Umbilical cord (tissue), 2 donors: ENCODE results near the gene NFIA. TPM values are rescaled to one million over a fixed set of nuclear protein-coding genes. Genes with fewer than 3 reads are reported as not detected.

Experiments
- DNase-seq: peaks from one replicate; pipeline ENCODE4 v3.0.0-alpha.2; 2015; ENCODE audit warnings: low spot score
- total RNA-seq: library from RNA; depleted of rRNA; stranded (reverse); fragments of >200 nt; gene quantifications from one replicate; pipeline ENCODE4 v1.2.3, GENCODE V29; 2014; ENCODE audit warnings: low replicate concordance; ENCODE audit not compliant: insufficient read depth

The NFIA gene
- total RNA-seq, 1 donor from 2014 or later, result 23.6 TPM

DNA sequence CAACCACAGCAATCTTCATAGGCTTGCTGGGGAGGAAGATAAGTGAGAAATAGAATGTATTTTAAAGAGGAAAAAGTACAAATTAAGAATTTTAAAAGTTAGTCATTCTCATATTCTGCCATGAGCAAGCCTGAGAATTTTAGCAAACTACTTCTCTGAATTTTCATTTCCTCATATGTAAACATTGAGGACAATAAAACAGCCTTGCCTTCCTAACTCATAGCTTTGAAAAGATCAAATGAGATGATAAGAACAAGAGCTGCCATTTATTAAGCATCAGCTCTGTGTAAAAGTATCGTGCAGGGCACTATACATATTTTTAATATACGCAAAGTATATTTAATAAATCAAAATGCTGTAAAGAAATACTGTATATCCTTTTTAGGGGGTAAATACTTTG, 286.0 kb downstream of the NFIA start:
- no peak for DNase-seq

DNA sequence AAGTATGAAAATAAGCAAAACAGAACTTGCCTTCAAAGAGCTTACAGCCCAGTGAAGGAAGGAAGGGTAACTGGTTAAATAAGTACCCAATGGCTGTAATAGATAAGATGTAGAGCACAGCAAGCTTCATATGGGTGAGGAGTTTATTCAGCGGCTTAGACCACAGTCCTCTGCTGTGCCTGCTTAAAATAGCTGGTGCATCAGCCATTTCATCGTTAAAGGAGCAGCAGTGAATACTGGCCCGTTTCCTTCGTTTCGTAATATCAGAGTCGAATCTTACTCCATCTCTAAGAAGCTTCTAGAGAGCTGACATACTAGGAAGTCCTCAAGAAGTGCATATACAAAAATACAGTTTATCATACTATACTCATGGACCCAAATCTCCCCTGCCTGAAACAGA, 286.5 kb downstream of the NFIA start:
- DNase-seq, result no peak

DNA sequence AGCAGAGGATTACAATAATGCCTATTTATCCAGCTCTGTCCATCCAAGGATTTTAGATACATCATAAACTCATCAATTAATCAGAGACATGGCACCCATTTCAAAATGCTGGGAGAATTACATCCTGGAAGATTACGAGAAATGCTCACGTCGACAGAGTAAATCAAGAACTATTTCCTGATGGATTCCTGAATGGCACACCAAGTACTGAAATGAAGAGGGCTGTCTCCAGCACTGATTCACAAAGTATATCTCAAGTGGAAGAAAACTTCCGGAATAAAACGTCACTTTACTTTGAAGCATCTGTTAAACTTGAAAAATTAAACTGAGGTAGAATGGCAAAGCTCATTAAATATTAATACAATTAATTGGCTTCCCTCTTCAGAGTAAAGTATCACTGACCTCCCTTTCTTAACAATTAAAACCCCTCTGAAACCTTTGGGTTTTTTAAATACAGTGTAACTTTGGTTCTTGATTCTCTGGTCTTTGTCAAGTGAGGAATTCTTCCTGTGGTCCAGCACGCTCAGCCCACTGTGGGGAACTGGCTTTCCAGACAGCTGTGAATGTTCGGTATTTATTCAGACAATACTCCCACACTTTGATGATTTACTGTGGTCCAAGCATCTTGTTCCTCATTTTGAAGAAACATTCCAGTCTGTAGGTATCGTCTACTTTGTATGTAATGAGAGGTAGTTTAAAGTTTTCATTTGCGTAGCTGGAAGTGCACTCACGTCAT, 288.0 kb downstream of the NFIA start:
- DNase-seq, result peak; percentile 39

DNA sequence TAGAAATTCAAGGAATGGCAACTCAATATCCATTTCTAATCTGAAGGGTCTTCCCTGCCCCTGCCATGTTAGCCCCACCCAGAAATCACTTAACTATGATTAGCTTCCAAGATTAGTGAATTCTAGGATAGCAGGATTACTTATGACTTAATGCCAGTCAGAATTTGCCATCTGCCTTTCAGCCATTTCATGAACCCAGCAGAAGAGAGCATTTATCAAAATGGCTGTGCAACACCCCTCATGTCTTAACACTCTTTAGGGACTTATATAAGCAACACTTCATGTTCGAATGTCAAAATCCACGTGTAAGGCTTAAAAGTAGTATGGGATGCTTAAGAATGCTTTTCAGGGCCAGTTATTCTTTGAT, 288.5 kb downstream of the NFIA start:
- no peak for DNase-seq

DNA sequence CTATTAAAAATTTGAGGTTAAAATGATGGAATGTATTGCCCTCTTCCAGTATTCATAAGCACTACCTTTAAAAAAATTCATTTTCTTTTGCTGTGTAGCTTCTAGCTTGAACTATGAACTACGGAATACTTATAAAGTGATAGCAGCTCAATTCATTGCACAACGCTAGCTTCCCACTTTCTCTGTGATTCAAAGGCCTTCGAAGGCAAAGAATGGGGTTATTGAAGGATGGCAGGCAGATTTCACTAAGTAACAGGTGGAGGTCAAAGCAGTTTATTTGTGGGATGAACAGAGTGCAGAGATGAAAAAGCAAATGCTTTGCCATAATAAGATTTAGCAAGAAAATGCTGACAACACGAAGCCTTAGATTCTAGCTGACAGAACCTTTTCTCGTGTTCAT, 290.6 kb downstream of the NFIA start:
- DNase-seq, result no peak

DNA sequence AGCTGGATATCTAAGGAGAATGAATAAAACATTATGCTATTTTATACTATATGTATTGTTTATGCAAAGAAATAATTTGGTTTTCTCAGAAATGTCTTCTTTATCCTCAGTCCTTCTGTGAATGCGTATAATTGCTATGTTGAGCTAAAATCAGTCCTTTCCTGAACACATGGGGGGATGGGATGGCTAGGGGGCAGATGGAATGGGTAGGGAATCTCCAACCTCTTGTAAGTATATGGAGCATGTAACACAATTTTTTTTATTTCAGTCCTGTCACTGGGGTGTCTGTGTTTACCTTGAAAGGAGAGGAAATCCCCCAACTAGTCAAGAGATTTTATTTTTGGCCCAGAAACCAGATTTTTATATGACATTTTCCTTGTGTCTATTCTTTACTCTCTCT, 291.8 kb downstream of the NFIA start:
- DNase-seq, result no peak

DNA sequence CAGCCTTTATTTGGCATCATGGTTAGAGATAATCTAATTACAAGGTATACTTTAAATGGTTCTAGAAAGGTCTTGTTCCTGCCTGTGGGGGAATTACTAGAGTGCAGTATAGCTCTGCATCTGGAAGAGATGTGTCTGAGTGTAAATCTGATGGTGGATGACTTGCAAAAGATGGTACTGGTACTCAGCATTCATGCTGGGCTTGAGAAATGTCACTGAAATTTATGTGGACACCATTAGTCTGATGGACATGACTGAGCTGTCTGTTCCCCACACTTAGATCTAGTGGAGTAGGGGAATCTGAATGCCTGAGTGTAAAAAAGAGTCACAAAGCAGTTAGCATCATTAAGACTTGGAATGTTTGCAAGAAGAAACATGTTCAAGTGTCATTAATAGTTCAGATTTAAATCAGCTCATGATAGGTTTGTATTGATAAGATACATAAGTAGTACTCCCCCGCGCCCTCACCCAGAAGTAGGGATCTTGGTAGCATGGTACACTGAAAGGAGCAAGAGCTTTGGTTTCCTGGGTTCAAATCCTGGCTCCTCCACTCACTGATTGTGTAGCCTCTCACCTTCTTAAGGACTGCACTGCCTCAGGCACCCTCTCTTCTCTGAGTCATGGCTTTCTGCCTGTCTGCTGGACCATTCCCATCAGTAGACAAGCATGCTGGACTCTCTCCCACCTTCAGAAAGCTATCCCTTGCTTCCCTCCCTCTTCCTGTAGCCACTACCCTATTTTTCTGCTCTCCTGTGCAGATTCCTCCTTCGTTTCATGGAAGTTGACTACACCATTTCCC, 292.9 kb downstream of the NFIA start:
- DNase-seq, result no peak

DNA sequence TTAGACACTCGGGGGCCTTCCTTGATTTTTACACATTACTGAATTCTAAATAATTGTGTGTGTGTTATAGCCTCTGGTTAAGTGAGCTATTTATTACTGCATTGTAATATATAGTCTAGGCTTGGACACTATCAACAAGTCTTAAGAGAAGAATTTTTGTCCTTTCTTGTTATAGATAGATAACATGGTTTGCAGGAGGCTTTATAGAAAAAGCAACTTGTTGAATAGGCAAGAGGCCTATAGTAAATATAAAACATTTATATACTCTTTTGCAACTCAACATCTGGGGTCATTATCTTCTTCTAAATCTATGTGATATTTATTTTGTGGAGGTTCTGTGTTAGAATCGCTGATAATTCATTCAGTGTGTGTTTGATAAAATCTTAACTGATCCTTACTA, 293.8 kb downstream of the NFIA start:
- no peak for DNase-seq

DNA sequence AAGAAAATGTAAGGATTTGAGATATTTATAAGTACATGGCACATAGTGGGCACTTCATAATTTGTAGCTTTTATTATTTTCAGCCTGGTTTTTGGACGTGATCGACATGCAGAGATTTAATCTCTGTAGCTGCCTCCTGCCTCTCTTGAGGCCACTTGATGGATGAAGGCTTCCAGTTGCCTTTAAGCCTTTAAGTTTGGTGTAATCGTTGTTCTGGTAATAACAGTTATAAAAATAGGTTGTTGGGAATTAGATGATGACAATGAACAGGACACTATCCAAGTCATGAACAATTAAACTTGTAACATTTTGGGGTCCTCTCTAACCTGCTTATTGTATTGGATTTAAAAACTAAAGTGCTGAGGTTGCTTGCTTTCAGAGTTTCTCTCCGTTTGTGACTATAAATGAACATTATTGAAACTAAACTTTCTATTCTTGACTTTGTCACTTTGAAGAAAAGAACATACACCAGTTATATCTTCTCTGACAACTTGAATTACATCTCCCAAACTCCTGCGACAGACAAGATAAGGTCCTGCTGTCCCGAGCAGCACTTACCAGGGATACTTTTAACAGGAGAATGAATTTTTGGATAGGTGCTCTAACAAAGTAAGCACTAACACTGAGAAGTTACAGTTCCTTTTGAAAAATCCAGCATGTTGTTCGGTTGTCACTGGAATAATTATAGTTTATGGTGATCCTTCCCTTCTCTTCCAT, 295.0 kb downstream of the NFIA start:
- no peak for DNase-seq

DNA sequence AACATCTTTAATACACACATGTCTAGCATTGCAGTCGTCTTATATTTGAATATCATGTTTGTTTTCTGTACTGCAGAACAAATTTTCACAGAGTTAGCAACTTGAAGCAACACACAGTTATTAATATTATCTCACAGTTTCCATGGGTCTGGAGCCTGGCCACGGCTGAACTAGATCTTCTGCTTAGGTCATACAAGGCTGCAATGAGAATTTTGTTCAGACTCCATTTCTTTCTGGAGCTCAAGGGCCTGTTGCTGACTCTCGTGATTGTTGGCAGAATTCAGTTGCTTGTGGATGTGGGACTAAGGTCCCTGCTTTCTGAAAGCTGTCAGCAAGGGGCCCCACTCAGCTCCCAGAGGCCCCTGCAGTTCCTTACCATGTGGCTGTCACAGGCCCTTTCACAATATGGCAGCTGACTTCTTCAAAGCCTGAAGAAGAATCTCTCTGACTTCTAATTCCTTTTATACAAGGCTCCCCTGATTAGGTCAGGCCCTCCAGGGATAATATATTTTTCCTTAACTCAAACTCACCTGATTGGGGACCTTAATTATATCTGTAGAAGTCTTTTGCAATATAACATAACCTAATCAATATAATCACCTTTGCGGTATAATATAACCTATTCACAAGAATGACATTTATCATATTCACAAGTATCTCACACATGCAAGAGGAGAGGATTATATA, 296.3 kb downstream of the NFIA start:
- no peak for DNase-seq

DNA sequence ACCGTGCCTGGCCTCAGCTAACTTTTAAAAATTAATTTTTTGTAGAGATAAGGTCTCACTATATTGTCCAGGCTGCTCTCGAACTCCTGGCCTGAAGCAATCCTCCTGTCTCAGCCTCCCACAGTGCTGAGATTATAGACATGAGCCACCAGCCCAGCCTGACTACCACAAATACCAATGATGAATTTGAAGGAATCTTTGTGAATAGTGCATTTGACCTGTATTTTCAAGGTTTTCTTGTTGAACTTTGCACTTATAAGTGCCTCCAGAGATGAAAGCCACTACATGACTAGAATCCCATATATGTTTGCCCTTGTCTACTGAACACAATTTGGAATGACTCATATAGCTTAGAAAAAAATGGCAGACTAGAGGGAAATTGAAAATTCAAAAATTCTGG, 297.3 kb downstream of the NFIA start:
- DNase-seq, result no peak

DNA sequence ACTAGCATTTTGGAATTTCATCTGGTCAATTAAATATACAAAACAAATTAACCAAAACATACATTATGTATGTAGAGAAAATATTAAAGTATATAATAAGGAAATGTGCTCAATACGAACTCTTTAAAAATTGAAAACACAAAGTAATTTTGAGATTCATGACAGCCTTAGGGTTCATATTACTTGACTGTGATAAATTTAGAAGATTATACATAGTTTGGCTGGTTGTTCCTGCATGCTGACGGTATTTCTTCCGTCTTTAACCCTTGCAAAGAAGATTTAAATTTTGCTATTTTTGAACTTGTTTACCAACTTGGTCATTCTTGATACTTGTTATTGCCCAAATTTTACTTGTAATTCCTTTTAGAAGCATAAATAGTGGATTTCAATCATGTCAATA, 298.2 kb downstream of the NFIA start:
- DNase-seq, result no peak

DNA sequence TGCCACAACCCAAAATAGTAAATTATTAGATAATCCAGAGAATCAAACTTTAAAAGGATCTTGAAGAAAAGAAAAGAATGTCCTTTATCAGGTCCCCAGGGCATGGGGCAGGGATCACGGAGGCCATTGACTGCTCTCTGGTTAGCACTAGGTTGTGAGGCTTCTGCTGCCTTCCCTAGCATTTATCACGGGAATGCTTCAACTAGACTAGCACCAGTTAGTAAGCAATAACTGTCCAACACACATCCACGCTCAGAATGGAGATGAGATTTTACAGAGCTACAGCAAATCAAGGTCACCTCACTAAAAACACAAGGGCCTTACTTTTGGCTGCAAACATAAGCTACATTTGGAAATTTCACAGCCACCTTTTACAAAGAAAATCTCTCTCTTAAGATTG, 304.0 kb downstream of the NFIA start:
- no peak for DNase-seq

DNA sequence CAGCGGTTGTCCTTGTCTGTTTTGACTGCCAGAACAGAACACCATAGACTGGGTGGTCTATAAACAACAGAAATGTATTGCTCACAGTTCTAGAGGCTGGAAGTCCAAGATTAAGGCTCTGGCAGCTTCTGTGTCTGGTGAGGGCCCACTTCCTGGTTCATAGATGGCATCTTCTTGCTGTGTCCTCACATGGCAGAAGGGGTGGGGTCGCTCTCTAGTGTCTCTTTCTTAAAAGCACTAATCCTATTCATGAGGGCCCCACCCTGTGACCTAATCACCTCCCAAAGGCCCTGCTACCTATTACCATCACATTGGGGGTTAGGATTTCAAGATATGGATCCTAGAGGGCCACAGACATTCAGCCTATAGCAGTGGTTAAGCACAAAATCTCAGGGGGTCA, 304.4 kb downstream of the NFIA start:
- no peak for DNase-seq

DNA sequence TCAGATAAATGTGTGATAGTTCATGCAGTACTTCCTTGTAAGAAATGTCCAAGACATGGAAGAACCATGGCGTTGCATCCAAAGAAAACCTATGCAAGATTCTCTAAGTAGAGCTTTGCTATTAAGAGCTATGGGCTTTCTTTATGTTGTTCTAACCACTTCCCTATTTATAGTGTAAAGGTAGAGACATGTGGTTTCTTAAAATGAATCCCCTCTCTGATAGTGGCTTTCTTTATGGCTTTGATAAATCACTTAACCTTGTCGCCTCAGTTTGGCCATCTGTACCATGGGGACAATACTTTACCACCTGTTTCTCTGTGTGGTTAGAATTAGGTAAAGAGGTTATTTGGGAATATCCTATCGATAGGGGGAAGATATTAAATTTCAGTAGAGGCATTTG, 305.5 kb downstream of the NFIA start:
- DNase-seq, result no peak

DNA sequence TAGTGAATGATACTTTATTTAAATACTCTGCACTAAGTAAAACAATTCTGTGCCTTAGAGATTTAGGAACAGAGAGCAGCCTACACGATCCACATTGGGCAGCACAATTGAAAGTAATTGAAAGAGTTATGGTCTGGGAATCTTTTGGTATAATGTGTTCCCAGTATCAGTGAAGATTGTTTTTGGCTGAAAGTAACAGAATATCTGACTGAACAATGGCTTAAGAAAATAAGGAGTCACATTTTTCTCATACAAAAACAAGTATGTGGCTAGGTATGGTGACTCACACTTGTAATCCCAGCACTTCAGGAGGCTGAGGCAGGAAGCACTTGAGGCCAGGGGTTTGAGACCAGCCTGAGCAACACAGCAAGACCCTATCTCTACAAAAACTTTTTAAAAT, 306.2 kb downstream of the NFIA start:
- DNase-seq, result peak; percentile 59

DNA sequence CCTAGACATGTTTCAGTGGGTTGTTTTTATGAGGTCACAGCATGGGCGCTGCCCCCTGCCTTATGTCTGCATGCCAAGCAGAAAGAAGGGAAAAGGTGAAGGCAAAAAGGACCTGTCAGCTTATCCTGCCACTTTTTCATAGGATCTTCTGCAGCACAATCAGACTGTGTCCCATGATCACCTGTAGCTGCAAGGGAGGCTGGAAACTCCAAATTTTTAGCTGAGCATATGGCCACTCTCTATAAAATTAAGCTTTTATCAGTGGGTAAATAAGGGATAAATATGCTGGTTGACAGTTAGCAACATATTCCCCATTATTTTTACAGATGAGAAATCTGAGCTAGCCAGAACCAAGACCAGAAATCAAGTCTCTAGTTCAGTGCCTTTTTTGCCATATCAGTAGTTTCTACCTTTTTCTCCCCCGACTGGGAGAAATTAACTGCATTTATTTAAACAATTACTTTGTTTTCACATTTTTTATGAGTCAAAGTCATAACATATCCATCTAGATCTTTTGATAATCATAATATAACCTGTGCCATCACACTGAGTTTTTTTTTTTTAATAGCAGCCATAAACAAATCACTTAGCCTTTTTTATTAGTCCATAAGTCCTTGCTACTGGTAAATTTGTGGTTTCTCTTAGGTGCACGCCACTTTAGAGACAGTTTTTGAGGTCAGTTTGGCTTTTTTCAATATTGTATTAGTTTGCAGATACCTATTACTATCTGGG, 307.0 kb downstream of the NFIA start:
- DNase-seq, result no peak

DNA sequence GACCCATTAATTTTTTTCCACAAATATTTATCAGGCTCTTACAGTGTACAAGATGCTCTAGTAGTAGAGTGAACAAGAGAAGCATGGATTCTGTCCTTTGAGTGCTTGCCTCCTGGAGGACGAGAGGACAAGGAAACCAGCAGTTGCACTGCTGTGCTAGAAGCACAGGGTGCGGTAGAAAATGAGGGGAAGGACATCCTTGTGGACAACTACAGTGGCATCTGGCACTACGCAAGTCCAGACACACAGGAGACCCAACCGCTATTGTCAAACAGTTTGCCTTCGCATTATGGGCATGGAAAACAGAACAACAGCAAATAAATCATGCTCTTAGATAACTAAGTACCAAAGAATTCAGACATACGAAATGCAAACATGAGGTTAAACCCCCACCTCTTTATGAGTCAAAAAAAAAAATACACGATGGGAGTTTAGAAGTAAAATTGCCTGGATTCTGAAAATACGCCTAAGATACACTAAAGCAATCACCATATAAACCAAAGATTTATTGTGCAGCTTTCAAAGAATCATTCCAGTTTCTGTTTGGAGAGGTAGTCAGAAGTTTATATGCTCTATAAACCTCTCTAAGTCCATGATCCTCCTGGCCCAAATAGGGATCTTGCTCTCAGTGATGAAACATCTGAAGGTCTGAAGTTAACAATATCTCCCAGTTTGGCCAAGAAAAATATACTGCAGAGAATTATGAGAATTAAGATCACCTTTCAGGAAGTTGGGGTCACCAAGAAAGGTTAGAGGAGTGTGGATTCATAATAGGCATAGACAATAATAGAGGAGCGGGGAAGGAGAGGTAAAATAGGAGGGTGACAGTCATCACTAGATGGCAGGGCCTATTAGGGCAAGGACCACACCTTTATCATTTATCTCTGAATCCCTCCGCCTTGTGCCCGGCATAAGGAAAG, 307.8 kb downstream of the NFIA start:
- DNase-seq, result peak; percentile 96

DNA sequence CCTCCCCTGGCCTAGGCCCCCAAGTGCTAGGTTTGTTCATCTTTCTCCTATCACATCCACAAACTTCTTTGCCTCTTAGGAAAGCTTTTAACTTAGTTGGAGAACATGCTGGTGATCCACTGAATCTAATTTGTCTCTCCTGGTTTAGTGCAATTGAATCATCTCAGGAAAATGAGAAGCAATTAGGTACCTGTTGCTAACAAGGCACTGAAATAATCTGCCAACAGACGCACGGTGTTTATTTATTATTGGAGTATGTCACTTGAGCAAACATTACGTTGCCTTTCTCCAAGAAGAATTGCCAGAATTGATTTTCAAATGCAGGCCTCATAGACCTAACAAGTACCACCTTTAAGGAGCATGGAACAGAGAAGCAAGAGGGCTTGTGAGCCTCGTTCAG, 309.4 kb downstream of the NFIA start:
- DNase-seq, result no peak
